ENCODE data around the gene OLFM2. TPM values are rescaled to one million over a fixed set of nuclear protein-coding genes. Genes with fewer than 3 reads are reported as not detected.

The OLFM2 gene
- total RNA-seq, 1 experiment from 2014 or later = 1.4 TPM

DNA sequence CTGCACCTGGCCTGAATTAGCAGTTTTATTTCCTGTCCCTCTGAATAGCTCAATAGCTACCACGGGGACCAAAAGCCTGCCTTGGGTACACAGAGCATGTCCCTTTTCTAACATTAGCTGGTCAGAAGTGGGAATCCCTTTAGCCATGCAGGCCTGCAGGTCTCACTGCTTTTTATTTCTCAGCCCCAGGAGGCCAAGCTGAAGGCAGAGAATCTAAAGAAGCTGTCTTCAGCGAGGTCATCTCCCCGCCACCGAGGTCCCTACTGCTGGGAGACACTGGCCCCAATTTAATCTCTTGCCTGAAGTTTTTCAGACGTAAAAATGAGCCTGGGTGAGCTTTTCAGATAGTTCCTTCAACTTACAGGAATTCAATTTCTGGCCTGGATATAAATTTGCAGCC is 60.5 kb downstream of the OLFM2 start:
- in situ Hi-C loops (cut with HindIII; ENCODE audit: low pct_unique_long_range_greater_than_20kb, low sequenced_read_pairs) = no loop called here
- DNase-seq (ENCODE audit: low read depth) = no peak

DNA sequence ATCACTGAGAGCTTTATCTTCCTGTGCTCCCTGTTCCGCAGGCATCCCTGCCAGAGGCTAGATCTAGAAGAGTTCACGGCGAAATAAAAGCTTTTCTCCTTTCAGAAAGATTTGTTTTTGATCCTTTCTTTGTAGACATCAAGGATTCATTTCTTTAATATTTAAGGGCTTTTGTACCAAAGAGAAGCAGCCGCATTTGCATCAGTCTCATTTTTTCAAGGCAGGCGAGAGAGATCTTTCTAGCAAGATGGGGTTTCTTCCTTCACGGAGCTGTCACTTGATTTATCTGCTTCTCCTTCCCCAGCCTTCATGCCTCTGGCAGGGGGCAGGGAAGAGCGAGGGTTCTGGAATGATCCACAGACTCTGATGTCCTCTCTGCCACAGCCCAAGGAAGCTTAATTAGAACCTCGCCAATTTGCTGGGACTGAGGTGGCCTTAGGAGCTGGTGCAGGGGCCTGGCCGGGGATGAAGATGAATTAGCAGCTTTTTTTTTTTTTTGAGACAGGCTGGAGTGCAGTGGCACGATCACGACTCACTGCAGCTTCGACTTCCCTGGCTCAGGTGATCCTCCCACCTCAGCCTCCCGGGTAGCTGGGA is 61.2 kb downstream of the OLFM2 start:
- DNase-seq (ENCODE audit: low read depth) = no peak
- in situ Hi-C loops (cut with HindIII; ENCODE audit: low pct_unique_long_range_greater_than_20kb, low sequenced_read_pairs) = no loop called here

DNA sequence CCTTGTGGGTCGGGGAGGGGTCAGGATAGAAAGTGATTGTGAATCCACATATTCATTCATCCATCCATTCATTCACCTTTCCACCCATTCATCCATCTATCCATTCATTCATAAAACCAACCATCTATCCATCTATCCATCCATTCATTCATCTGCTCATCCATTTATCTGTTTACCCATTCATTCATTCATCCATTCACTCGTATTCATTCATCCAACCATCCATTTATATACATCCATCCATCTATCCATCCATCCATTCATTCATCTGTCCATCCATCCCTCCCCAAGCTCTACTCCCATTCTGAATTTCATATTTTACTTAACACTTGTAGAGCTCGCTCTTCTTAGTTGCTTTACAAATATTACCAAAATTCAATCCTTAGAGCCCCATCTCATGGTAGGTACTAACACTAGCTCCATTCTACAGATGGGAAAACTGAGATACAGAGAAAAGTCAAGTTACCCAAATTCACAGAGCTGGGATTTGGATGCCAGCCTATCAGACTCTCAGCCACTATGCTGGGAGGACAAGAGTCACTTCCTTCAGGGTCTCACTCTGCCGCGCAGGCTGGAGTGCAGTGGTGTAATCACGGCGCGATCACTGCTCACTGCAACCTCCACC is 63.6 kb downstream of the OLFM2 start:
- in situ Hi-C loops (cut with HindIII; ENCODE audit: low pct_unique_long_range_greater_than_20kb, low sequenced_read_pairs) = no loop called here
- no peak for DNase-seq (ENCODE audit: low read depth)

DNA sequence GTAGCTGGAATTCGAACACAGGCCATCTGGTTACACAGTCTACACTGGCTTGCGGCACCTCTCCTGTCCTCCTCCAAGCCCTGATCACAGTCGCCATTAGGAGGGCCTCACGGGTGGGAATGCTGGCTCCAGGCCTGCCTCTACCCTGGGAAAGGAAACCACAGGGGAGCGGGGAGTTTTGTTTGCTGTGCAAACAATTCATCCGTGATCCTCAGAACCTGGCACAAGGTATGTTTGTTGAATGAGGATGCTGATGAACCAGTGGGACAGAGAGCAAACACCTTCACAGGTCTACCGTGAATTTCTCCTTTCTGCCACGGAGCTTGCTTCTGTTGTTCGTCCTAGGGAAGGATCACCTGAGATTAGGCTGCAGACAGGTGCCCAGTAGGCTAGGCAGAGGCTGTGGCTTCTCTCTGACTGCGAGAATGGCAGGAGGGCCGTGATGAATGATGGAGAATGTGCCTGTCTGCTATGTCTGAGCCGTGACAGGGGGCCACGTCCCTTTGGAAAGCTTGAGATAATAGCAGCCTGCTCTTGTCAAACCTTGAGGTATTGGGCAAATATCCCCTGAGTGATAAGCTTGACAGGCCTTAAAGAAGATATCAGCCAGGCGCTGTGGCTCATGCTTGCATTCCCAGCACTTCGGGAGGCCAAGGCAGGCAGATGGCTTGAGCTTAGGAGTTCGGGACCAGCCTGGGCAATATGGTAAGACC is 64.5 kb downstream of the OLFM2 start:
- in situ Hi-C loops (cut with HindIII; ENCODE audit: low pct_unique_long_range_greater_than_20kb, low sequenced_read_pairs) = no loop called here
- DNase-seq (ENCODE audit: low read depth) = no peak

DNA sequence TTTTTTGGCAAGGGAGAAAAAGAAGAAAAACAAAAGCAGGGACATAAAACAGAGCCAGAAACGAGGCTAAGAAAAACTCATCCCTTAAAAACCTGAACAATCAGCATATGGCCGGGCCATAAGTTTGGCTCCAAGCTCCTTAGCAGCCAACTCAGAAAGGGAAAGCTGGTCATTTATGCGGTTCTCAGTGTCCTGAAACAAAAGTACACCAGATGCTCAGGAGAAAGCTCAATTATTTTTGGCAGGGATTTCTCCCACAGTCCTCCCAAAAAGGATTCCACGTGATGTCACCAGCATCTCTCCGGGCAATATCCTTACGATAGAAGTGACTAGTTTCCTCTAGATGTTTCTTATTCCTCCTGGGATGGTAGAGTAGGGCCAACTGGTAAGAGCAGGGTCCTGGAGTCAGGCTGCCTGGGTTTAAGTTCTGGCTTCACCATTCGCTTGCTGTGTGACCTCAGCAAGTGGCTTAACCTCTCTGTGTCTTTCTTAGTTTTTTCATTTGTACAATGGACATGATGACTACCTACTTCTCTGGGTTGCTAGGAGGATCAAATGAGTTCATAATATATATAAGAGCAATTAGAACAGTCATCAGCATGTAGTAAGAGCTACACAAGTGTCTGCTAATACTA is 67.2 kb downstream of the OLFM2 start:
- DNase-seq (ENCODE audit: low read depth) = no peak
- in situ Hi-C loops (cut with HindIII; ENCODE audit: low pct_unique_long_range_greater_than_20kb, low sequenced_read_pairs) = no loop called here

DNA sequence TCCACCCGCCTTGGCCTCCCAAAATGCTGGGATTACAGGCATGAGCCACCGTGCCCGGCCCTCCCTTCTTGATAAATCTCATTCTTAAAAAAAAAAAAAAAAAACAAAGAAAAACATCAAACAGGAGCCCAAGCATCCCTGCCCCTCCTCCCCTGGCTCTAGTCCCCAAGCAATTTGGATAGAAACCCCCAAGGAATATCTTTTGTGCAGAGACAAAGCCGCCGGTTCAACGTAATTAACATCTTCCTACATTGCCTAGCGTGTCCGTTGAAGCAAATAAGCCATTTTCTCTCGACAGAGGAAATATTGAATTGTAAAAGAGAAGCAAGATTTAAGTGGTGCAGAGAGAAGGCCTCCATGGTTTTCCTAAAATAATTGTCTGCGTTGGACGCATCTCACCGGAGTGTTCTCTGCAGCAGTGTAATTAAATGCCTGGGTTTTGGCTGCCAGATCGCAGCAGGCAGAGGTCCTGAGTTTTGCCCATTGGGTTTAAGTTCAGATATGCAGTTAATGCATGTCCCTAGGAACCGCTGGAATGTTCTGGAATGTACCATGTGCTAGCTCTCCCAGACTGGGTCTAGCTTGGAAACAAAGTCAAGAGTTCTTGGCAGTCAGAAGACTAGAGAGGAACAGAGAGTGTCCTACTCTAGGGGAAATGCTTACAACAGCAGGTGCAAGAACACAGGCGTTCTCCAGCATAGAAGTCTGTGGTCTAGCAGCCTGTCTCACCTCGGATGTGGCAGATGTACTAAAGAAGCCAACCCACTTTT is 70.4 kb downstream of the OLFM2 start:
- in situ Hi-C loops (cut with HindIII; ENCODE audit: low pct_unique_long_range_greater_than_20kb, low sequenced_read_pairs) = no loop called here
- no peak for DNase-seq (ENCODE audit: low read depth)

DNA sequence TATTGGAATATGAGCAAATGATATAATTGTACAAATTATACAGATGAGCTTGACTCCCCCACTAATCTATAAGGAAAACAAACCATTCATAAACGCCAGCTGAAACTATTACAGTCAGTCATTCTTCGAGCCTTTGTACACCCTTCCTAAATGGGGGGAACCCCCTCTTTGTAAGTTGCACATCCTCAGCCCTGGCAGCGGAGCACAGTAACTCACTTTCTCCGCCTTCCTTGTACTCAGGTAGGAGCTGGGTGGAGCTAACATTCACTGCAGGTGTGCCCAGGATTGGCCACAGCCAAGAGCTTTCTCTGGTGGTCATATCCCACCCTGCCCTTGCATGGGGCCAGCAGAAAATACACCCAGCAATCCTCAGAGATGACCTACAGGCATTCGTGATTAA is 72.6 kb downstream of the OLFM2 start:
- in situ Hi-C loops (cut with HindIII; ENCODE audit: low pct_unique_long_range_greater_than_20kb, low sequenced_read_pairs) = no loop called here
- DNase-seq (ENCODE audit: low read depth) = no peak

DNA sequence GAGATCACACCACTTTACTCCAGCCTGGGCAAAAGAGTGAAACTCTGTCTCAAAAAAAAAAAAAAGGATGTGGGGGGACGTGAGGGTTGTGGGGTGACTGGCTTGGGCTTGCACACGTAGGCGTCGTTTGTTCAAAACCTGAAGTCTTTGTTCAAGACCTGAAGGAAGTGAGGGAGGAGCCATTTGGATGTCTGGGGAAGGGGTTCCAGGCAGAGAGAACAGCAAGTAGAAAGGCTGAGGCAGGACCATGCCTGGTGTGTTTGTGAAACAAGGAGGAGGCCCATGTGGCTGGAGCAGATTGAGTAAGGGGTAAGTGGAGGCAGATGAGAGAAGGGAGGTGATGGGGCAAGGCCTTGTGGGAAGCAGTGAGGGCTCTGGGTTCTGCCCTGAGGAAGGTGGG is 73.4 kb downstream of the OLFM2 start:
- DNase-seq (ENCODE audit: low read depth) = no peak
- in situ Hi-C loops (cut with HindIII; ENCODE audit: low pct_unique_long_range_greater_than_20kb, low sequenced_read_pairs) = no loop called here

DNA sequence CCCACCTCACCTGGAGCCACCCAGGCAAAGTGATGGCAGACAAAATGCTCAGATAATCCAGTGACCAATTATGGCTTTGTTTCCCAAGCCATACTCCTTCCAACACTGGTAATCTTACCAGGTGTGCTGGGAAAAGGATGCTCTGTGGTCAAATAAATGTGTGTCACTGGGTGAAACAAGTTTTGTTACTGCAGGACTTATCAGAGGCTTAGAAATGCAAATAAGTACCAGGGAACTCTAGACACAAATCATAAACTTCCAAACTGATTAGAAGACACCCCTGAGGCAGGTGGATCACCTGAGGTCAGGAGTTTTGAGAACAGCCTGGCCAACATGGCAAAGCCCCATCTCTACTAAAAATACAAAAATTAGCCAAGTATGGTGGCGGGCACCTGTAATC is 74.8 kb downstream of the OLFM2 start:
- in situ Hi-C loops (cut with HindIII; ENCODE audit: low pct_unique_long_range_greater_than_20kb, low sequenced_read_pairs) = no loop called here
- DNase-seq (ENCODE audit: low read depth) = no peak

DNA sequence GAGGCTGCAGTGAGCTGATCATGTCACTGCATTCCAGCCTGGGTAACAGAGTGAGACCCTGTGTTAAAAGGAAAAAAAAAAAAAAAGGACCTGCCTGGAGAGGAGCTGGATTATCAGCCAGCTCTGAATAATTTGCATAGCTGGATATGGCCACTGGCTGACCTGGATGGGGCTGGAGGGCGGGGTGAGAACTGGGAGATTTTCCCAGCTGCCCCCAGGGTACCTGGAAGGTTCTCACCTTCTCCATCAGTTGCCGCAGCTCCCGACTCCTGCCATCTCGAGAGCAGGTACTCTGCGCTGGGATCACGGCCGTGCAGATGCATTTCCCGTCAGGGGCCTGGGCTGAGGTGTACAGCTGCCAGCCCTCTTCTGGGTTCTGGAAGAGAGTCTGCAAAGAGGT is 75.9 kb downstream of the OLFM2 start:
- no peak for DNase-seq (ENCODE audit: low read depth)
- in situ Hi-C loops (cut with HindIII; ENCODE audit: low pct_unique_long_range_greater_than_20kb, low sequenced_read_pairs) = no loop called here

DNA sequence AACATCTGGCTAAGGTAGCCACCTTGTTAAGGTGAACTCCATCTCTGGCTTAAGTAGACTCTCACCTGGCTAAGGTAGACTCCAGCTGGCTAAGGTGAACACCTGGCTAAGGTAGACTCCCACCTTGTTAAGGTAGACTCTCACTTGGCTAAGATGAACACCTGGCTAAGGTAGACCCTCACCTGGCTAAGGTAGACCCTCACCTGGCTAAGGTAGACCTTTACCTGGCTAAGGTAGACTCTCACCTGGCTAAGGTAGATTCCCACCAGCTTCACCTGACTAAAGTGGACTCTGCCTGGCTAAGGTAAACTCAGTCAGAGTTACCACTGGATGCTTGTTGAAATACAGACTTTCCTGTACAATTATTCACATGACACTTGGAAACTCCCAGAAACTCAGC is 77.5 kb downstream of the OLFM2 start:
- in situ Hi-C loops (cut with HindIII; ENCODE audit: low pct_unique_long_range_greater_than_20kb, low sequenced_read_pairs) = no loop called here
- DNase-seq (ENCODE audit: low read depth) = no peak

DNA sequence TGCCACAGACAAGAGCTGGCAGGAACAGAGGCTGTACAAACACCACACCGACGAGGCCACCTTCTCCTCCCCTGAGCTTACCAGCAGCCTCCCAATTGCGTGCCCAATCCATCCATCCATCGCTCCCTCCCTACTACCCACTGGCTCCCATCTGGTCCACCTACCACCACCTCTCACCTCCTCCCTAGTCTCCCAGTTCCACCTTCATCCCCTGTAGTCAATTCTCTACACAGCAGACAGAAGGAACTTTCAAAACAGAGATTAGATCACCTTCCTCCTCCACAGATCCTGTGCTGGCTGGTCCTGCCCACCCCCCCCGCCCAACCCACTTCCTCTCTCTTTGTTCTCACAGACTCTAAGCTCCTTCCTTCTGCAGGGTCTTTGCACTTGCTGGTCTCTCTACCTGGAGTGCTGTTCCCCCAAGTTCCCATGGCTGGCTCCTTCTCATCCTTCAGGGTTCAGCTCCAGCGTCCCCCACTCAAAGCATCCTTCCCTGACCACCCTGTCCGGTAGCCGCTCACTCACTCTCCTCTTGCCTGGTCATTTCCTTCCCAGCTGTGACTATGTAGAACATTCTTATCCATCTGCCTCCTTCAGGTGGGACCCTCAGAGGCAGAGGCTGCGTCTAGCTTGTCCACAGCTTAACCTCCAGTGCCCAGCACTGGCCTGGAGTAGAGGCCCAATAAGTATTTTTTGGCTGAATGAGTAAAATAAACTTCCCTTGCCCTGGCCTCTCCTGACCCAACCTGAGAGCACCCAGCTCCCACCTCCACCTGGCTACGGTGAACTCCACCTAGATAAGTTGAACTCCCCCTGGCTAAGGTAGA is 78.2 kb downstream of the OLFM2 start:
- no peak for DNase-seq (ENCODE audit: low read depth)
- in situ Hi-C loops (cut with HindIII; ENCODE audit: low pct_unique_long_range_greater_than_20kb, low sequenced_read_pairs) = no loop called here

DNA sequence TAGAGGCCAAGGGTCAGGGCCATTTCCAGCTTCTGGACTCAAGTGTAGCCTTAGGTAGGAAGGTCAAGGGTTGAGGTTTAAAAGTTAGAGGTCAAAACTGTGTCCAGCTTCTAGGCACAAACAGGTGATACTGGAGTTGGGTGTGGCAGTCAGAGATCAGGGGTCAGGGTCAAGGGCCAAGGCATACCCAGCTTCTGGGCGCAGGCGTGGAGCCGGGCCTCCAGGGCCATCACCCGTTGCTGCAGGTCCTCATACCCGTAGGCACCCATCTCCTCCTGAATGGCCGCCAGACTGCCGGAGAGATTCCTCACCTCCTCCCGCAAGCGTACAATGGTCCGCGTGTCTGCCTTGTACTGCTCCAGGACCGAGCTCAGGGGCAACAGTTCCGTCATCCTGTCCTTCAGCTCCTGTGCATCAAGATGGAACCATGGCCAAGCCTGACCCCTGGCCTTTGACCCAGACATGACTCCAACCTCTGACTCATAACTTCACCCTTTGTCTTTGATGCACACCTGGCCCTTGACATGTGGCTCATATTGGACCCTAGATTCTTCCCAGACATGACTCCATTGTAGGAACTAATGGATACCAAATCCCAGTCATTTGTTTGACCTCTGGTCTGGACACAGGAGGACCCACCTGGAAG is 79.1 kb downstream of the OLFM2 start:
- in situ Hi-C loops (cut with HindIII; ENCODE audit: low pct_unique_long_range_greater_than_20kb, low sequenced_read_pairs) = no loop called here
- no peak for DNase-seq (ENCODE audit: low read depth)

DNA sequence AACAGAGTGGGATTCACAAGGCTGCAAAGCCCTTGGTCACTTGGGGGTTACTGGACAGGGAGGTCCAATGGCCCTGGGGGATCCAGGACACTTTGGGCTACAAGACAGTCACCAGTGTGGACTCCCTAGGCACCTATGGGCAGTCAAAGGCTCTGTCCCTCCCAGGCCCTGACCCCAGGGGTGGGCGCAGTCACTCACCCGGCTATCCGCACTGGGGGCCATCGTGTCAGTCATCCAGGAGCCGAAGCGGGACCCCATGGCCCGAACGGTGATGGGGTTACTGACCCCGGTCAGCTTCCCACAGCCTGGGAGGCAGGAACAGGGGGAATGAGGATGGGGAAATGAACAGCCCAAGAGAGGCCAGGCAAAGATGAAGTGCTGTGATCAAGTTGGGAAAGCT is 79.7 kb downstream of the OLFM2 start:
- DNase-seq (ENCODE audit: low read depth) = no peak
- in situ Hi-C loops (cut with HindIII; ENCODE audit: low pct_unique_long_range_greater_than_20kb, low sequenced_read_pairs) = no loop called here

DNA sequence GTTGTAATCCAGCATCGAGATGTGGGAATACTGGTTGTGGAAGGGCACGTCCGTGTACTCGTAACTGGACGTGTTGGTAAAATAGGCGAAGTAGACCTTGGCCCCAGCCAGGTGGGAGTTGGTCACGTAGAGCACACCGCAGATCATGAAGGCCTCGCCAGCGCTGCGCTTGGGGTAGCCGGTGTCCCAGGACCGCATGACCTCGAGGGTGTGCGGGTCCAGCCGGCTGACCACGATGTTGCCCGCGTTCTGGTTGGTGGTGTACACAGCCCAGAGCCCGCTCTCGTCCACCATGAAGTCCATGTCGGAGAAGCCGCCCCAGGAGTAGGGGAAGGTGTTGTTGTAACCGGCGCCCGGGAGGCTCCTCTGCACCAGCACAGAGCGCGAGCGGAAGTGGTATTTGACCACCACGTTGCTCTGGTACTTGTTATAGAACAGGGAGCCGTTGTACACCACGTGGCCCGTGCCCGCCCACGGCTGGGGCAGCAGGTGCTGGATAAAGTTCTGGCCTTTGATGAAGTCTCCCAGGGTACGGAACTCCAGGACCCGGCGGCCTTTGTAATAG is 82.0 kb downstream of the OLFM2 start:
- DNase-seq (ENCODE audit: low read depth) = no peak
- in situ Hi-C loops (cut with HindIII; ENCODE audit: low pct_unique_long_range_greater_than_20kb, low sequenced_read_pairs) = no loop called here

DNA sequence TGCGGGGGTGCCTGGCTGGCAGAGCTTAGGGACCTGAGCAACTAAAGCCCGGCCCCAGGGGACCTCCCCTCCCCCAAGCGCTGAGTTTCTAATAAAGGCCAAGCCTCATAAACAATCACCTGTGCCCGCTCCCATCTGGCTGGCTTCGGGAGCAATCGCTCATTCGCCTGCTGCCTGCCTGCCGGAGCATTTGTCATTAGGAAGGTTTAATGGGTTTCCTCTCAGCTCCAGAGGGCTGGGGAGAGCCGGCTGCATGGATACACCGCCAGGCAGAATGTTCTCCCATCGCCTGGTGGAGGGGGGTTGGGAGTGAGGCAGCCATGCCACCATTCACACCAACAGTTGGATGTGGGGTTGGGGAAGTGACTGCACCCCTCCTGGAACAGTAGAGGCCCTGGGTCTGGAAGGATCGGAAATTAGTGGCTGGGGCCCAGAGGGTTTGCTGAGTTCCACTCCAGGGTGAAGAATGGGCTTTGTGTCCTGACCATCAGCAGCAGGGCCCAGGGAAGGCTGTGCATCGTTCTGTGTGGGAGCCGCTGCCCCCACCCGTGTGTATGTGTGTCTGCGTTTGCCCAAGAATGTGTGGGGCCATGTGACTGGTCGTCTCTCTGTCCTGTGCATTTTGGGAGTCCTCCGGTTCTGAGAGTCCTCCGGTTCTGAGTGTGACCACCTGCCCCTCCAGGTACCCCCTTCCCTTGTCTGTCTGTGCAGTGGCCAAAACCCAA is 85.9 kb downstream of the OLFM2 start:
- DNase-seq (ENCODE audit: low read depth) = no peak
- in situ Hi-C loops (cut with HindIII; ENCODE audit: low pct_unique_long_range_greater_than_20kb, low sequenced_read_pairs) = no loop called here

DNA sequence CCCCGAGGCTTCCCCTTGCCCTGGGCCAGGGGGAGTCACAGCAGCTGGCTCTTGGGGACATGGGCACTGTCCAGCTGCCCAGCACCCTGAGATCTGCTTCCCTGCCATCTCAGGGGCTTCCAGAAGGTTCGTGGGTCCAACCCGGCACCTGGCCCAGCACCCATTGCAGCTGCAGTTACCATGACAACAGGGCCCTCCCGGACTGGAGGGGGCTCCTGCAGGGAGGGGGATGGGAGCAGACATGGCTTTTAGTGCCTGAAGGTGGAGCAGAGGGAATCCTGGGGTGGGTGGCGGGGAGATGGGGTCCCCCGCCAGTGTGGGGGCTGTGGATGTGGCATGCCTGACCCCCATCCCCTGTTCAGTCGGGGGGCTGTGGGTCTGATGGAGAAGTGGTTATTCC is 86.5 kb downstream of the OLFM2 start:
- in situ Hi-C loops (cut with HindIII; ENCODE audit: low pct_unique_long_range_greater_than_20kb, low sequenced_read_pairs) = no loop called here

More for the DNA sequence above, 86.5 kb downstream of the OLFM2 start:
- no peak for DNase-seq (ENCODE audit: low read depth)

All from Caki2 (cell line).